Glomerular visceral epithelial cell (primary cell): ENCODE measurements around the gene WFDC1.

Experiments used
- DNase-seq: peaks from one replicate; pipeline ENCODE4 v3.0.0-alpha.2; 2016; ENCODE audit errors: extremely low spot score

WFDC1 gene

GRCh38 chr16:84378099-84378498, 83.4 kb downstream of the WFDC1 start:
- no peak for DNase-seq

GRCh38 chr16:84378567-84378966, 83.9 kb downstream of the WFDC1 start:
- DNase-seq, result no peak

- DNase-seq, result no peak
Observed at GRCh38 chr16:84379008-84379708, 84.5 kb downstream of the WFDC1 start.
